ENCODE data around the gene PID1. TPM values are rescaled to one million over a fixed set of nuclear protein-coding genes. Genes with fewer than 3 reads are reported as not detected.

The PID1 gene, protein sequence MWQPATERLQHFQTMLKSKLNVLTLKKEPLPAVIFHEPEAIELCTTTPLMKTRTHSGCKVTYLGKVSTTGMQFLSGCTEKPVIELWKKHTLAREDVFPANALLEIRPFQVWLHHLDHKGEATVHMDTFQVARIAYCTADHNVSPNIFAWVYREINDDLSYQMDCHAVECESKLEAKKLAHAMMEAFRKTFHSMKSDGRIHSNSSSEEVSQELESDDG
- 3.6 to 4.3 TPM (median 4.1 TPM) in 5 replicates for total RNA-seq (2022; extraction: Qiagen RNA extraction; ENCODE audit: low read depth)

DNA sequence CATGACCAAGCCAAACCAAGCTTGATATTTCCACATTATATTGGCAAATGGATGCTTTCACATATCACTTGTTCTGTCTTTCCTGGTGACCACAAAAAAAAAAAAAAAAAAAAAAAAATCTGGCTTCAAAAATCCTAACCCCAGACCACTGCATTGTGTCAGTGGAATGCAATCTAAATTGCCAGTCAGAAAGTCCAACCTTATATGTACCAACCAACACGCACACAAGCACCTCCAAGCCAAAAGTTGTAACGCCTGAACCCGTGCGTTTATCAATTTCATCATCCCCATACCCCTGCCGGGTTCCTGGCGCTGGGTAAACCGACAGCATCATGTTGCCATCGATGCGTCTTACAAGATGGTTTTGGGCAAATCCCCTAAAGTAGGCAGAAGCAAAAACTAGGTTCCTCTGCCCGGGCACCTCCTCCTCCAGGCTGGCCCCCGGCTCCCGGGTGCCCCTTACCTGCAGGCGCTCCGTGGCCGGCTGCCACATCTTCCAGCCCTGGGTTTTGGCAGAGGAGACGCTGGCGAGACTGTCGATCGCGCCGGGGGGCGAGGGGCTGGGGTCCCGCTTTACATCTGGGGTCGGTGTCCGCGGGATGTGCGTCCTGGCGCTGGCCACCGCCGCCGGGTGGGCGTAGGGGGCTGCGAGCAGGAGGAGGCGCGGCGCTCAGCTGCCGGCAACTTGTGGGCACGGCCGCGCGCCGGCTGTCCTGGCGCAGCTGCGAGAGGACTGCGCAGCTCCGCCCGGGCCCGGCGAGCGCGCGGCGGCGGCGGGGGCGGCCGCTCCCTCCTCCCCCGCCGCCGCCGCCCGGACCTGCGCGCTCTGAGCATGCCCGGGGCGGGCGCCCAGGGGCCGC lies at the start of gene PID1:
Gene PID1, minus strand, starts transcription at position 737 of the 860 bp plus-strand sequence. Its CDS starts 244 bp downstream, at position 493.

